Uterus (tissue), 2 donors: ENCODE data around the gene NPEPL1.

ENCODE experiments used
- CTCF ChIP-seq, 4 experiments: fragments of 200-600 bp in 2 of 4; fragments of 450-650 bp in 2 of 4; sonication (generic) in 2 of 4; IDR thresholded peaks; one replicate each; pipeline ENCODE4 v1.5.1; 2016 to 2019; ENCODE audit warnings: antibody characterized with exemption in 4 of 4, mild to moderate bottlenecking in 2 of 4, moderate library complexity in 1 of 4
- POLR2A ChIP-seq, 2 donors: fragments of 450-650 bp; IDR thresholded peaks; one replicate each; pipeline ENCODE4 v1.6.1; 2016; ENCODE audit warnings: antibody characterized with exemption in 2 of 2, mild to moderate bottlenecking in 1 of 2, moderate library complexity in 1 of 2

GRCh38 chr20:58719971-58720371, 27.4 kb downstream of the NPEPL1 start:
- no peak for TF ChIP-seq POLR2A (IDR thresholded peaks at IDR 0.05)
- no peak for TF ChIP-seq CTCF (IDR thresholded peaks at IDR 0.05)
